GM23338 (cell line): ENCODE data around the gene NPLOC4. TPM values are rescaled to one million over a fixed set of nuclear protein-coding genes. Genes with fewer than 3 reads are reported as not detected.

ENCODE experiments used
- ATAC-seq: fragments of 200-7000 bp; cut with Tn5 transposase; 3 replicates; pipeline ENCODE4 v1.9.1; 2020
- DNase-seq: peaks from one replicate; pipeline ENCODE4 v3.0.0-alpha.2; 2015; ENCODE audit warnings: low spot score
- H2AFZ ChIP-seq: fragments of 200-600 bp; sonication (generic); 2 replicates; pipeline ENCODE4 v1.8.0; 2016; ENCODE audit warnings: antibody characterized with exemption, mild to moderate bottlenecking, moderate library complexity
- H3F3A ChIP-seq: fragments of 200-600 bp; sonication (generic); replicated peaks from 2 replicates; pipeline ENCODE4 v1.8.0; 2017; ENCODE audit warnings: antibody characterized with exemption, mixed run types, low read depth
- H3K27ac ChIP-seq: fragments of 200-600 bp; sonication (generic); 2 replicates; pipeline ENCODE4 v1.6.1; 2016; ENCODE audit warnings: low read depth
- H3K27me3 ChIP-seq: fragments of 200-600 bp; sonication (generic); 2 replicates; pipeline ENCODE4 v1.8.0; 2016; ENCODE audit warnings: mild to moderate bottlenecking, mixed run types, moderate library complexity; ENCODE audit not compliant: insufficient read depth
- H3K36me3 ChIP-seq: fragments of 200-600 bp; sonication (generic); 2 replicates; pipeline ENCODE4 v1.8.0; 2016; ENCODE audit warnings: mild to moderate bottlenecking; ENCODE audit not compliant: insufficient read depth
- H3K4me1 ChIP-seq: fragments of 200-600 bp; sonication (generic); 2 replicates; pipeline ENCODE4 v1.8.0; 2016; ENCODE audit warnings: mild to moderate bottlenecking, moderate library complexity; ENCODE audit not compliant: insufficient read depth
- H3K4me2 ChIP-seq: fragments of 200-600 bp; sonication (generic); 2 replicates; pipeline ENCODE4 v1.7.1; 2017; ENCODE audit warnings: mixed run types
- H3K4me3 ChIP-seq: fragments of 200-600 bp; sonication (generic); 2 replicates; pipeline ENCODE4 v1.6.1; 2016; ENCODE audit warnings: mixed run types
- H3K79me2 ChIP-seq: fragments of 200-600 bp; sonication (generic); replicated peaks from 2 replicates; pipeline ENCODE4 v1.8.0; 2017; ENCODE audit warnings: mild to moderate bottlenecking; ENCODE audit not compliant: insufficient read depth
- H3K9me2 ChIP-seq: fragments of 200-600 bp; sonication (generic); 2 replicates; pipeline ENCODE4 v1.8.0; 2017; ENCODE audit not compliant: insufficient read depth
- H4K20me1 ChIP-seq: fragments of 200-600 bp; sonication (generic); replicated peaks from 2 replicates; pipeline ENCODE4 v1.8.0; 2017; ENCODE audit warnings: mild to moderate bottlenecking; ENCODE audit not compliant: insufficient read depth
- H3K27ac Mint-ChIP-seq: 2 replicates; pipeline ENCODE4 v1.8.0; 2020; ENCODE audit warnings: inconsistent platforms, mild to moderate bottlenecking, moderate library complexity, mixed read lengths
- H3K27me3 Mint-ChIP-seq: 3 replicates; pipeline ENCODE4 v1.8.0; 2022; ENCODE audit warnings: low read depth, mild to moderate bottlenecking, moderate library complexity, mixed read lengths, inconsistent platforms; ENCODE audit not compliant: insufficient read depth, poor library complexity
- H3K36me3 Mint-ChIP-seq: 3 replicates; pipeline ENCODE4 v1.8.0; 2021; ENCODE audit warnings: low read depth, mild to moderate bottlenecking, inconsistent platforms, moderate library complexity, mixed read lengths
- H3K4me1 Mint-ChIP-seq: 3 replicates; pipeline ENCODE4 v1.8.0; 2020; ENCODE audit warnings: mild to moderate bottlenecking, inconsistent platforms, mixed read lengths
- H3K4me3 Mint-ChIP-seq: 3 replicates; pipeline ENCODE4 v1.8.0; 2021; ENCODE audit warnings: moderate library complexity, mild to moderate bottlenecking, inconsistent platforms, mixed read lengths
- H3K9me3 Mint-ChIP-seq: 3 replicates; pipeline ENCODE4 v1.8.0; 2020; ENCODE audit warnings: moderate library complexity, mild to moderate bottlenecking, inconsistent platforms, mixed read lengths
- CREB1 ChIP-seq: fragments of 250-450 bp; sonication (Bioruptor Pico); IDR thresholded peaks from 2 replicates; pipeline ENCODE4 v1.5.0; 2020; ENCODE audit warnings: low read depth, mild to moderate bottlenecking, moderate library complexity
- CTCF ChIP-seq, 2 experiments: fragments of 200-600 bp in 1 of 2; sonication (generic) in 1 of 2; conservative IDR thresholded peaks; 2 replicates each; pipeline versions ENCODE4 v1.5.1 to v1.6.1; 2016 to 2017; ENCODE audit warnings: antibody characterized with exemption in 2 of 2, low read depth in 2 of 2, mild to moderate bottlenecking in 2 of 2, moderate library complexity in 1 of 2
- ETS1 ChIP-seq: IDR thresholded peaks from 2 replicates; pipeline ENCODE4 v1.6.1; 2016; ENCODE audit warnings: antibody characterized with exemption
- EZH2 ChIP-seq: fragments of 200-600 bp; sonication (generic); IDR thresholded peaks from one replicate; pipeline ENCODE4 v1.8.0; 2017; ENCODE audit warnings: antibody characterized with exemption, mild to moderate bottlenecking, low read depth; ENCODE audit not compliant: unreplicated experiment
- EZH2phosphoT487 ChIP-seq: fragments of 200-600 bp; sonication (generic); IDR thresholded peaks from one replicate; pipeline ENCODE4 v1.8.1; 2018; ENCODE audit warnings: antibody characterized with exemption; ENCODE audit not compliant: unreplicated experiment
- JUNB ChIP-seq: IDR thresholded peaks from one replicate; pipeline ENCODE4 v1.6.1; 2016; ENCODE audit warnings: antibody characterized with exemption; ENCODE audit not compliant: unreplicated experiment
- NANOG ChIP-seq: IDR thresholded peaks from 2 replicates; pipeline ENCODE4 v1.6.1; 2016; ENCODE audit warnings: antibody characterized with exemption, borderline replicate concordance
- POLR2AphosphoS5 ChIP-seq: IDR thresholded peaks from 2 replicates; pipeline ENCODE4 v1.6.1; 2016; ENCODE audit warnings: antibody characterized with exemption, low read depth
- REST ChIP-seq: IDR thresholded peaks from one replicate; pipeline ENCODE4 v1.6.1; 2018; ENCODE audit warnings: antibody characterized with exemption; ENCODE audit not compliant: unreplicated experiment
- STAT1 ChIP-seq: IDR thresholded peaks from one replicate; pipeline ENCODE4 v1.6.1; 2016; ENCODE audit warnings: antibody characterized with exemption; ENCODE audit not compliant: unreplicated experiment
- ZNF114 ChIP-seq: fragments of 250-450 bp; sonication (Bioruptor Pico); IDR thresholded peaks from 2 replicates; pipeline ENCODE4 v1.5.0; 2020; ENCODE audit warnings: mild to moderate bottlenecking, moderate library complexity
- ZNF331 ChIP-seq: fragments of 250-450 bp; sonication (Bioruptor Pico); IDR thresholded peaks from 2 replicates; pipeline ENCODE4 v1.5.0; 2020; ENCODE audit warnings: low read depth, mild to moderate bottlenecking, moderate library complexity
- ZNF462 ChIP-seq: fragments of 250-450 bp; sonication (Bioruptor Pico); IDR thresholded peaks from 2 replicates; pipeline ENCODE4 v1.5.0; 2020; ENCODE audit warnings: mild to moderate bottlenecking, moderate library complexity
- polyA plus RNA-seq: library from polyadenylated mRNA; unstranded; fragments of >200 nt; fragmentation: Nextera tagmentation; extraction: Ambion mirVana; gene quantifications from 2 replicates; pipeline ENCODE4 v1.2.1, GENCODE V29; 2016
- total RNA-seq: library from RNA; depleted of rRNA; stranded (reverse); fragments of >200 nt; shearing (Covaris generic); gene quantifications from 2 replicates; pipeline ENCODE4 v1.2.3, GENCODE V29; 2014

NPLOC4 gene
- total and polyA plus RNA-seq, 2 experiments from 2014 or later: 24.1 to 79.1 TPM

- Histone ChIP-seq H3K4me1 (peaks cover 8% of the 10 kb centered on the region; the same call in 1 of the 2 replicates), H3K79me2 (peaks cover 23% of the 10 kb centered on the region), H3K4me2 (peak overlapping the region; percentile 97), H3K4me3 (peak overlapping the region; percentile 99), H4K20me1 (no peaks in the 10 kb centered on the region; the same call in 1 of the 2 replicates), H3K9me2 (no peaks in the 10 kb centered on the region), H3K27me3 (no peaks in the 10 kb centered on the region), H3K27ac (no peak overlapping the region), H2AFZ (no peak overlapping the region), H3F3A (peaks cover 15% of the 10 kb centered on the region), H3K36me3 (no peaks in the 10 kb centered on the region; the same call in 1 of the 2 replicates)
- TF ChIP-seq NANOG: no peak
- no peak for TF ChIP-seq EZH2
- no peak for TF ChIP-seq REST
- no peak for TF ChIP-seq POLR2AphosphoS5
- no peak for TF ChIP-seq ZNF114 (CRISPR knock-in tag)
- no peak for TF ChIP-seq ETS1
- no peak for TF ChIP-seq CREB1
- no peak for TF ChIP-seq ZNF462 (CRISPR knock-in tag)
- no peak for TF ChIP-seq EZH2phosphoT487
- TF ChIP-seq CTCF (conservative IDR thresholded peaks at IDR 0.05; ENCODE audit: low read depth in 2 of 2): no peak
- TF ChIP-seq JUNB: no peak
- no peak for TF ChIP-seq ZNF331 (CRISPR knock-in tag)
- TF ChIP-seq STAT1: no peak
- H3K4me3 Mint-ChIP-seq: peak overlapping the region; percentile 90
- ATAC-seq: no peak
- H3K36me3 Mint-ChIP-seq: peaks cover 38% of the 10 kb centered on the region
- peaks cover 15% of the 10 kb centered on the region for H3K27me3 Mint-ChIP-seq
- H3K4me1 Mint-ChIP-seq: peaks cover 20% of the 10 kb centered on the region
- no peak overlapping the region for H3K27ac Mint-ChIP-seq
- DNase-seq: no peak
- no peaks in the 10 kb centered on the region for H3K9me3 Mint-ChIP-seq
These were observed 86.0 kb downstream of the NPLOC4 start for GRCh38 chr17:81550830-81551457.
